ENCODE measurements around the gene ZBTB2.
"Not testable (repeated sequence)": the region's sequence is repeated elsewhere in the genome, so short reads cannot be mapped to it uniquely, and the experiment has no call there.

The ZBTB2 gene

GRCh38 chr6:151326116-151326825 is 65.1 kb downstream of the ZBTB2 start:
- no peak for DNase-seq

- peak; percentile 11 for DNase-seq
These were observed 66.0 kb downstream of the ZBTB2 start for GRCh38 chr6:151325075-151326050.

- DNase-seq: no peak
These were observed 66.9 kb downstream of the ZBTB2 start for GRCh38 chr6:151324488-151324825.

GRCh38 chr6:151323791-151324487 is 67.4 kb downstream of the ZBTB2 start:
- peak; percentile 78 for DNase-seq

- no peak for DNase-seq
These were observed 68.8 kb downstream of the ZBTB2 start for GRCh38 chr6:151322570-151322969.

GRCh38 chr6:151321438-151321837 is 69.9 kb downstream of the ZBTB2 start:
- no peak for DNase-seq

- no peak for DNase-seq
These were observed 71.2 kb downstream of the ZBTB2 start for GRCh38 chr6:151320140-151320539.

- no peak for DNase-seq
These were observed 73.4 kb downstream of the ZBTB2 start for GRCh38 chr6:151317995-151318365.

- DNase-seq: no peak
These were observed 74.0 kb downstream of the ZBTB2 start for GRCh38 chr6:151317103-151317994.

- DNase-seq: not testable (repeated sequence)
These were observed 75.7 kb downstream of the ZBTB2 start for GRCh38 chr6:151315661-151316060.

Measured in stimulated activated CD4-positive, alpha-beta T cell treated with anti-CD3 and anti-CD28 coated beads, Interleukin-15, amount 100 ng/mL, for 24 hours (primary cell).